ENCODE measurements around the gene ZFHX3.

The ZFHX3 gene

DNA sequence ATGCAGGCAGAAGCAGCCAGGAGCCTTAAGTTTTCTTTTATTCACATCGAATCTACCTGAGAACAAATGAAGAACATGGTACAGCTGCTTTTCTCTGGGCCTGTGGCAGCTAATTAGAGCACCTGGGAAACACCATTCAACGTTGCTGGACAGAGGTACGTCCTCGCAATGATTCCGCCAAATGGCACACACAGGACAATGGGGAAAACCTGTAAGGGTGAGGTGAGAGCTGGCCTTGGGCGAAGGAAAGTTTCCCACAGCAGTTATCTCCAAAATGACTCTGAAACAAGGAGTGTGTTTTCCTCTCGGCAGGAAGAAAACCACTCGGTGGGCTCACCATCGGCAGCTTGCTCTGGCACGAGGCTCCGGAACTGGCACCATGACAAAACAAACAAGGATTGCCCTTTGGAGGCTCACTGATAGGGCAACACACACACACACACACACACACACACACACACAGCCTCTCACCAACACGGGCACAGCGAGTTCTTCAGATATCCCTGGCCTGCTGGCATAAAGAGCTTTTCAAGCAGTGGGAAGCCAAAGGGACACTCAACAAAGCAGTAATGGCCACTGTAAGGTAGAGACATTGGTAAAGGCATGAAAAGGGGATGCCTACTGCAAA lies 73.7 kb downstream of the ZFHX3 start:
- DNase-seq (ENCODE audit: low read depth), result no peak

DNA sequence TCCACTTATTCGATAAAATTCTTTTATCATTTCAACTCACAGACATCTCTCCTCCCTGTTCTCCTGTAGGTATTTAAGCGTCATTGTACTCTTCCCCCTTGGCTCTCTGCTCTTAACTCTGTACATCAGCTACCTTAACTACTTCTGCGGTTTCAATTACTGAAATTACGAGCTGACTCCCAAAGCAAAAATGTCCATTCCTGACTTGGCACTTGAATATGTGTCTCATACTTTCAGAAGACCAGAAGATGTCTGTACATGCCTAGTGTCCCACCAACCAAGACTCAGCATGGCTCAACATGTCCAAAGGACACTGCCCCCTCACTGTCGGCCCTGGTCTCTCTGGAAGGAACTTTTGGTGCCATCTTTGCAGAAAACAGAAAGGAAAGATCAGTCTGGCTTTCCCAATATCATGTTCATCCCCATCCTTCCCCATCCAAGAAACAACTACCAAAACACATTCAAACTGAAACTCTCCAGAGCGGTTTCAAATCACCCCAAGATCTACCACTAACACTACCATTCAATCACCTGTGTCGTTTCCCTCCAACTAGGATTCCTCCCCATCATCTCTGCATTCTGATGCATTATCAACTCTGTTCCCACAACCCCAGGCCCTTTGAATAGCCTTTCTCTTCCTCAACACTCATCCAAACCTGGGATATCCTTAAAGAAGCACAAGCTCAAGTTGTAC lies 74.9 kb downstream of the ZFHX3 start:
- no peak for DNase-seq (ENCODE audit: low read depth)

DNA sequence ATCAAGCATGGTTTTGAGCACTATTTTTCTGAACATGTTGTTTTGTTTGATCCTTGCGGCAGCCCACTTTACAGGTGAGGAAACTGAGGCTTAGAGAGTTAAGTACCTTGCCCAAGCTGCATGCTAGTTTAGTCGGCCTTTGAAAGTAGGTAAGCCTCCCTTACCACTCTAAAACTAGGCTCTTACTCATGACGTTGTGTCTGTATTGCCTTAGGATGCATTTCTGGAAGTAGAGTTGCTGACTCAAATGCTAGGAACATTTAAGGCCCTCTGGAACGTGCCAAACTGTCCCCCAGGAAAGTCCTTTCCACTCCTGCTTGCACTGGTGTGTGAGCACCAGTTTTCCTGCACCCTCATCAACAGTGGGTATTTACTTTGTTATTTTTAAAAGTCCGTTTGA lies 76.6 kb downstream of the ZFHX3 start:
- DNase-seq (ENCODE audit: low read depth), result no peak

DNA sequence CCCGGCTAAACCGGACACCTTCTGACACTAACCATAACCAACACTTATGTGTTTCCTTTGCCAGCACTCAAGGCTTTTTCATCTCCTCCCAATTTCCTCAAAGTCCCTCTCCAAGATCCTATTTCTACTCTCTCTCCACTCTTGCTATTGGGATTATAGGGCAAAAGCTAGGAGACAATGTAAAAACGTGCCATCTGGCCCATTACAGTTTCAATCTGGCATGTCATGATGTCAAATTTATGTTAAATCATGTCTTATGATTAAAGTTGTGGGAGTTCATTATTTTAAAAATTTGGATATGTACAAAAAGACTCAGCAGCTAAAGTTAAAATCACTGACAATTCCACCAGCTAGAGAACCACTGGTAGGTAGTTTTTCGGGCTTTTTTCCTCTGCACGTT lies 77.3 kb downstream of the ZFHX3 start:
- no peak for DNase-seq (ENCODE audit: low read depth)

DNA sequence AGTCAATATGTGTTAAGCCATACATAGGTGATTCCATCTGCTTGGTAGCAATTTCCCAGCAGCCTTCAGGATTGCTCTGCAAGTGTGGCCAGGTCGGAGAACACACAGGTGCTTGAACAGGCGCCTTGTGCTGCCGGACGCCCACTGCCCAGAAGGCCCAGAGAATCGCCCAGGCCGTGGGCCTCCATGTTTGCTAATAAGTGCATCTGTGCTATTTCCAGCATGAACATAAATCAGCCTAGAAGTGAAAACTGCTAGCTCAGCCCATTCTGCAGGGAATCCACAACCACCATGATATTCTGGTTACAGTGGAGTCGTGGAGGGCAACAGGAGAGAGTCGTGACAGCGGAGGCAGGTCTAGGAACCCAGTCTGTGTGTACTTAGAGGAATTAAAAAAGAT lies 78.1 kb downstream of the ZFHX3 start:
- DNase-seq (ENCODE audit: low read depth), result no peak

DNA sequence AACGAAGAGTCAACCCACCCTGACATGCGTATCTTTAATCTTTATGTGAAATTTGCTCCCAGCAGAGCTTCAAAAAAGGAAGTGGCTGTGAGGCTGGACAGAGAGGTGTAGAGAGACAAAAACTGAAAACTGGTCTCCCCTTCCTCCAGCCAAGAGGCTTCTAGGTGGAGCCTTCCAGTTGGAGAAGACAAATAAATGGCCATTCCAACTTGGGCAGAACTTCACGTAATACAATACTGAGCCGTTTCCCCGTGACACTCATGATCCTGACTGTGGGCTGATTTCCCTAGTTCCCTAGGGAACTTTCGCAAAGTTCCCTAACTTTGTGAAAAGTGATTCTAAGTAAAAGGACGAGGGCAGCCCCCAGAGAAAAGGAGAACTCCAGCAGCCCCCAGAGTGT lies 78.8 kb downstream of the ZFHX3 start:
- no peak for DNase-seq (ENCODE audit: low read depth)

DNA sequence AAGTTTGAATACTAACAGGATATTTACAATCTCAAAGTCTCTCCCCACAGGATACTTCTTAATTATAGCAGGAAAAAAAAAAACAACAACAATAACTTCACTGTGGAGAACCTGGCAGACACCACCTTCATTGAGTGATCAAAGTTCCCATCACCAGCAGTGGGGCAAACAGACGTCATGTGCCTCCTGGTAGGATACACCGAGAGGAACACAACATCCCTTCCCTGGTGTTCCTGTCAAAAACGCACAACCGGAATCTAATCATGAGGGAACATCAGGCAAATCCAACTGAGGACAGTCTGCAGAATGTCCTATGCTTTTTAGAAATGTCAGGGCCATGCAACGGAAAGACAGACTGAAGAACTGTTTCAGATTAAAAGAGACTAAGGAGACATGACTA lies 80.0 kb downstream of the ZFHX3 start:
- DNase-seq (ENCODE audit: low read depth), result no peak

DNA sequence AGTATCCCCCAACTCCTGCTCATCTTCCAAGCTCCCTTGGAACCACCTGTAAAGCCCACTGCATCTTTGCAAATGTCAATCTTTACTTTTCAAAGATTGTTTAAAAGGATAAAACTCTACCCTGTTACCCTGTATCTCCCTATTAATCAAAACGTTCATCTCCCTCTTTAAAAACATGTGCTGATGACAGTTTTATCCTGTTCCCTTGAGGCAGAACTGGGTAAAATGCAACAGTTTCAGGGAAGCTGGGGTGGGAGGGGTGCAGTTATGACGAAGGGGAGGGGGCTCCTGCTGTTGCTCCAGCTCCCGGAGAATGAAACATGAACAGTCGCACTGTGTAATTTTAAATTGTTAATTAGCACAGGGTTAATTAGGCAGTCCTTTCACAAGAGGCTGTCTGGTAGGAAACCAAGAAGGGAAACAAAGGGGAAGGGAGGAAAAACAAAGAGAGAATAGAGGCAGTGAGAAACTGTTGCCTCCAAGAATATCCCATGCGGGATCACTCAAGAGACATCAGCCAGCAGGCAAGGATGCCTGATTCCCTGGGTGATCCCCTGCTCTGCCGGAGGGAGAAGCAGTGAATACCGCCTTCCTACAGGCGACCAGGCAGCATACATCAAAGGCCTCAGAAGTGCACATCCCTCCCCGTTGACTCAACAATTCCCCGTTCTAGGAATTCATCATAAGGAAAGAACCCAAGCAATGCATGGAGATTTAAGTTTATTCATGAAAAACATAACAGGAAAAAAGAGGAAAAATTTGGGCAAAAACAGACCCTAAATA lies 84.2 kb downstream of the ZFHX3 start:
- no peak for DNase-seq (ENCODE audit: low read depth)

DNA sequence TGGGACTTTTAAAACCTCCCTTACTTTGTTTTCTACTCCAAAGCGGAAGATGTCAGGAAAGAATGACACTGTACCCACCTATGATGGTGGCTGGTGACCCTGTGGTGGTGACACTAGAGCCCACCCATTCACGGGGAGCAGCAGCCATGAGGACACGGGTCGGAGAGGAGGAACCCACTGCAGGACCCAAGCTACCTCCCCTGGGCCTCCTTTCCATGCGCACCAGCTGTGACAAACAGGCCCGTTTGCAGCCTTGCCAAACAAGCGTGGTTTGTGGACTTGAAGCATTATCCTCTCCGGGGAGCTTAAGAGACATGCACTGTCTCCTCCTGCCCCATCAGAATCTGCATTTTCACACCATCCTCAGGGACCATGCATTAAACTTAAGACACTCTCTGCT lies 85.6 kb downstream of the ZFHX3 start:
- DNase-seq (ENCODE audit: low read depth), result no peak

DNA sequence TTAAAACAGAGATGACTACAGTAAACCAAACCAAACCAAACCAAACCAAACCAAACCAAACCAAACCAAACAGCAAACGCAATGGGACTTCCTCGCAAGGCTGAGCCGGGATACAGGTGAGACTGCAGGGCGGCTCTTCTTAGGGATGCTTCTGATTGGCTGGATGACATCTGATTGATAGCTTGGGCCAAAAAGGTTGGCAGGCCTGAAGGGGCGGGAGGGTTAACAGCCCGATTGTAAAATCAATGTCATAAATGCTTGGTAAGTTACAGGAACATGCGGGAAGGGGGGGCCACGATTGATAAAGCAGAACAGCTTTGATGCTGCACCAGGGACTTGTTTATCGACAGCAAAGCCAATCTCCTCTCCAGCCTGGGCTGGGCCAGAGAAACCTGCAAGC lies 86.1 kb downstream of the ZFHX3 start:
- no peak for DNase-seq (ENCODE audit: low read depth)

DNA sequence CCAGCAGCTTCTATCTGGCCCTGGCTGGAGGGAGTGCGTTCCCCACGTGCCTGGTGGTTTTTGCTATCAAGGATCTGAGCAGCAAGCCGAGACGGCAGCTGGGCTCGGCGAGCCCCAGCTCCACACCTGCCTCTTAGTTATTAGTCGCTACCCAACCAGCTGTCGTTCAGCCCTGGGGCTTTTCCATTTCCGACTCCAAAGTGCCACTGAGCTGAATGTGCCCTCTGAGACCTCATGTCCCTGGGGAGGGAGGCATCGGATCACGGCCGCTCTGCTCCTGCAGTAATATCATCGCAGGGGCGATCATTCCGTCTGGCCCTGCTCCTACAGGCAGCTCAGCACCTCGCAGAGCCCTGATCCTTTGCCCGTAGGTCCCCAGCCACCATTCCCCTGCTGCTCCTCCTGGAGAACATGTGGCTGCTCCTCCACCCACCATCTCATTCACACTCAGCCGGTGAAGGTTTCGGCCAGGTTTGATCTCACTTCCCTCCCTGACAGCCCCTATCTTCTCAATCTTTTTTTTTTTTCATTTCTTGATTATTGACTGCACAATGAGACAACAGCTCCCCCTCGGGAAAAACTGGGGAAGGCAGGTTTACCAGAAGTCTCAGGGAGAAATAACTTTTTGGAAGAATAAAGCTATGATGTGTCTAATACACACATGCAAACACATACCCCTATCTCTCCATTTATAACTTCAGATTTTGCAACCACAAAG lies 86.7 kb downstream of the ZFHX3 start:
- no peak for DNase-seq (ENCODE audit: low read depth)

DNA sequence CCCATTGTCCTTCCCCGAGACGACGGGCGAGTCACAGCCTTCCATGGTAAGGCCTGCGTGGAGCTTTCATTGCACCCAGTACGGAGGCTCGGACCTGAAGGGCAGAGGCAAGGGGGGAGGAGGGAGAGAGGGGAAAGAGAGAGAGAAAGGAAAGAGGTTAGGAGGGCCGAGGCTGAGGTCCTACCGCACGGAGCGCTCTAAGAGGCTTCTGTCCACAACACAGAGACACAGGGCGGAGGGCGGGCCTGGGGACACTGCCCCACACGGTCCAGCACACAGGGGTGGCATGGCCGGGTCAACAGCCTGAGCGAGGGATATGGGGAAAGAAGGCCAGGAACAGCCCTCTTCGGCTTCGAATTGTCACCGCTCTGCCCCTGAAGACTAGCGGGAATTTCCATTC lies 87.8 kb downstream of the ZFHX3 start:
- no peak for DNase-seq (ENCODE audit: low read depth)

DNA sequence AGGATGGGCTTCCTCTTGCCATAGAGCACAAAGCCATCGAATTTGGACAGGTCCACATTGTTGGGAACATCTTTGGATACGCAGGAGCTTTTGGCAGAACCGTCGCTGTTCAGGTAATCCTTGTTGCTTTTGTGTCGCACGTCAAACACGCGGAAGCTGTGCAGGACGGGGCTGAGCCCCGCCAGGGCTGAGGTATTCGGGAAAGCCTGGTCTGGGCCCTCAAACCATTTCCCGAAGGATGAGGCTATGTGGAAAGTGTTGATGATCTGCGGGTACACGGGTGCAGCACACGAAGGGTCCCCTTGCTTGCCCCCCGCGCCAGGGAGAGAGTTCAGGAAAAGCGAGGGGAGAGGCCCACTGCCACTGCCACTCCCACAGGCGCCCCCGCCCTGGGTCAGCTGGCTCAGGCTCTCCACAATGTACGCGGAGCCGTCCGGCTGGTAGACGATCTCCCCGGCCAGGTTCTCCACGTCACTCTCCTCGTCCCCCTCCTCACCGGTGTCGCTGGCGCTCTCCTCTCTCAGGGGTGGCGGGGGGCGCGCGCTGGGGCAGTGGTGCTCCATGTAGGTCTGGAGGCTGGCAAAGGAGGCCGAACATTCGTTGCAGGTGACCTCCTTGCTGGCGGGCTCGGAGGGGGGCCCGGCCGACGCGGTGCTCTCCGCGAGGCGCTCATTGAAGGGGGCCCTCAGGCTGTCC lies 88.5 kb downstream of the ZFHX3 start:
- no peak for DNase-seq (ENCODE audit: low read depth)

DNA sequence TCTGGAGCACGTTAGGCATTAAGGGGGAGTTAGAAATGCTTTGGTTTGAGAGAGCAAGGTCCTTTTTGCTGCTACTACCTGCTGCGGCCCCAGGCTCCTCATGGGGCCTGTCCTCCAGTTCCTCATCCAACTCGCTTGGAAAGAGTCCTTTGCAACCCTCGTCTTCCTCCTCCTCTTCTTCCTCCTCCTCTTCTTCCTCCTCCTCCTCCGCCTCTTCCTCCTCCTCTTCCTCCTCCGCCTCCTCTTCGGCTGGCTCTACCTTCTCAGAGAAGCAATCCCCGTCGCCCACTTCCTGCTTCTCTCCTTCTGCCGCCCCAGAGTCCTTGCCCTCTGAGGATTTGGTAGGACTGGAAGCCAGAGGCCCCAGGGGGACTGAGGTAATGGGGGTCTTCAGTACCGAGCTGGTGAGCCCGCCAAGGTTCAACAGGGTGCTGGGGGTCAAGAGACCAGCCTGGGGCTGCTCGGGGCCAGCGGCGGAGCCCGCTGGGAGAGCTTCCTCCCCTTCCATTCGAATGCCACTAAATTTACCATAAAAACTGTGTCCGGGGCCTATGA lies 89.3 kb downstream of the ZFHX3 start:
- DNase-seq (ENCODE audit: low read depth), result no peak

DNA sequence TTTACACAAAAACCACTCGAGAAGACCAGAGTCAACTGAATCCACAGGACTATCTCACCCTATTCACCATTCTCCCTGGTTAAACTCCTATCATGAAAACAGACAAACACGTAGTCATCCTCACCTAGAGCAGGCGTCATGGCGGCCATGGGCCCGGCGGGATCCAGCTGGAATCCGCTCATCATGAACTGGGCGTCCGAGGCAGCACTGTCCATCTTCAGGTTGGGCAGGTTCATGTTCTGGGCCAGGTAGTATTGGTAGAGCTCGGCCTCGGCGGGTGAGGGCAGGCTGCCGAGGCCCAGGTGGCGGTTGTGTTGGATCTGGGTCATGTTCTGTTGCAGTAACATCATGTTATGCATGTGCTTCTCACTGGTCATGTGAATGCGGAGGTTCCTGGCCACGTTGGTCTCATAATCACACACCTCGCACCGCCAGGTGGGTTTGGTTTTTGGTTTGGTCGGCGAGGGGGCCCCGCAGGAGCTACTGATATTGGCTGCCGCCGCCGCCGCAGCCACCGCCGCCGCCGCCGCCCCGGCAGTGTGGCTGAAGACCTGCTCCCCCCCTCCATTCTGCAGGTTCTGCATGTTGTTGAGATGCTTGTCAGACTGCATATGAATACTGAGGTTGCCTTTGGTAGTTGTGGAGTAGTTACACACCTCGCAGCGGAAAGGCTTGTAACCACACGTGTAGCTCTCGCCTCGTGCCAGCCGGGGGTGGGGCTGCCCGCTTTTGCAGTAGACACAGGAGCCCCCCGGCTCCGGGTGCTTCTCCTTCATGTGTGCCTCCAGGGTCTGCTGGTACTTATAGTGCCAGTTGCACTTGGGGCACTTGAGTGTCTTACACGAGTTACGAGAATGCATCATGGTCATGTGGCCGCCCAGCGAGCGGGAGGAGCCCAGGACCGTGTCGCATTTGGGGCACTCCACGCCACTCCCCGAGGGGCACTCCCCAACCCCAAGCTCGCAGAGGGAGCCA lies 90.3 kb downstream of the ZFHX3 start:
- DNase-seq (ENCODE audit: low read depth), result no peak

DNA sequence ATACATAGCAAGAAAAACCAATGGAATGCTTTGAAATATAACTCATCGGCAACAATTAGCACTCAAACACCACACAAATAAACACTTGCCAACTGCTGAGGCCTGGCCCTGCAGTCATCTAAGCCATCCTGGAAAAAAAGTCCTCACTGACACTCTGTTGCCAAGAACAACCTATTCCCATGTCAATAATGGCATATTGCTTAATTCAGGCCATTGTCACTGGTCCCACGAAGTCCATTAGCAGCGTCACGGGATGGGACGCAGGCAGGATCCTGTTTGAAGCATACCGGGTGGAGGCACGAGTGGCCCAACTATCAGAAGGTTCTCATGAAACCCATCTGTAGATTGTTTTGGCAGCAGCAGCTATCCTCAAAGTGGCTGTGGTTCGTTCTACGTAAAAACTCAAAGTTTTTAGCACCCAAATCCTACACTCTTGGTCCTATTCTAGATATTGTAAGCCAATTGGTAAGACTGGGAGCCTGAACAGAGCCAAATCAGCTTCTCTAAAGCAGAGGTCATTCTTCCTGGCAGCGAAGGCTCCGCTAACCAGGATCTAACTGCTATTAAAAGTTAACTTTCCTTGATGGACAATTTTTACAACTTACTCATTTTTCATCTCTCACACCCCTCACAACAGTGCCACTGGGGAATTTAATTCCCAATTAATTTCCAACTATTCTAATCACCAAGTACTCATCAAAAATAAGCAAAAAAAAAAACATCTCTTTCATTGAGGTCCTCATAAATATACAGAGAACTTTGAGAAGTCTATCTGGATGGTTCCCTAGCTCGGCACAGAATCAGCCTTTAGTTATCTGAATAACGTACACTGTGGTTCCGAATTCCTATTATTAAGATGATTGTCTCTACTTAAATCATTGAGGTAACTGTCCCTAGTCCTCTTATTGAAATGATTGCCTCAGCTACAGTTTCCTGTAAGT lies 91.5 kb downstream of the ZFHX3 start:
- DNase-seq (ENCODE audit: low read depth), result no peak

DNA sequence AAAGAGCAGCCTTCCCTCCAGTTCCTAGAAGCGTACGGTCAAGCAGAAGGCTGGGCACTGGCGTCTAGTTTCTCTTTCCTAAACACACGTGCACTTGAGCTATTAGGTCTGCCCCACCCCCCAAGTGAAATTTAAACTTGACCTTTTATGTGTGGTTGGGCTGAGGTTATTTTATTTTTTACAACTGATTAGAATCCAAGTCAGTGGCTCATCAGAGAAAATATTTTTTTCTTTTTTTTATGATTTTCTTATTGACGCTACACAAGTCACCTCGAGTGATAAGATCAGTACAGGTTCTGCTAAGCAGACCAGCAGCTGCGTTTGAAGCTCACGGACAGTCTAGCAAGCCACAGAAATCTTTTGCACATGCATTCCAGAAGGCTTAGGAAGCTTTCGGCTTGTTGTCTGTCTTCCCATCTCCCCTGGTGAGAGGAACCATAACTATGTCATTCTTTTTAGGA lies 95.1 kb downstream of the ZFHX3 start:
- DNase-seq (ENCODE audit: low read depth), result peak; percentile 24

DNA sequence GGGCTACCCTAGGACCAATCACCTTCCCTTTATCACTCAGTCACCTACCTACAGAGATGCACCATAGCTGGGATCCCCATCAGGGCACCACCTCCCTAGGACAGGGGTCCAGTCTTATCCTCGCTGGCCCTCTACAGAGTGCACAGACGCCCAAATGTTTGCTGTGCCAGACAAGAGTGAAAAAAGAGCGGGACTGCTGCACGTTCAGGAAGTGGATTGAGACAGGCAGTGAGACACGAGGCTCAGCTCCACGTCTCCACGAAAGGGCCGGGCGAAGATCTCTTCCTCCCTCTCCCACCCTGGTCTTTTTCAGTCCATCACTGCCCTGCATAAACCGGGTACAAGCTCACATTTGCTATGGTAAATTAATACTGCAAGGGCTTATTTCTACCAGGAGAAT lies 95.5 kb downstream of the ZFHX3 start:
- no peak for DNase-seq (ENCODE audit: low read depth)

DNA sequence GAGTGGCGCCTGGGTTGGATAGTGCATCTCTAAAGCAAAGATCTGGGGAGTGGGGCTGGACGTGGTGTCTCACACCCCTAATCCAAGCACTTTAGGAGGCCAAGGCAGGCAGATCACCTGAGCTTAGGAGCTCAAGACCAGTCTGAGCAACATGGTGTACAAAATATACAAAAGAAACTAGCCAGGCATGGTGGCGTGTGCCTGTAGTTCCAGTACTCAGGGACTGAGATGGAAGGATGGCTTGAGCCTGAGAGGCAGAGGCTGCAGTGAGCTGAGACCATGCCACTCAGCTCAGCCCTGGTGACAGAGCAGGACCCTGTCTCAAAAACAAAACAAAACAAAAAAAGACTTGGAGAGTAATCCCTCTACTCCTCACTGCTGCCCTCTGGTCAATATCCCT lies 96.0 kb downstream of the ZFHX3 start:
- no peak for DNase-seq (ENCODE audit: low read depth)

Measured in GM04504 (cell line).